Endodermal cell (in vitro differentiated cells): ENCODE measurements around the gene CASR. TPM values are rescaled to one million over a fixed set of nuclear protein-coding genes. Genes with fewer than 3 reads are reported as not detected.

Experiments
- DNase-seq: peaks from one replicate; pipeline ENCODE4 v3.0.0-alpha.2; 2017
- H3K27ac ChIP-seq: 2 replicates; pipeline ENCODE4 v1.5.1; 2013; ENCODE audit warnings: mild to moderate bottlenecking, low read depth, low read length, moderate library complexity
- H3K27me3 ChIP-seq: 2 replicates; pipeline ENCODE4 v1.6.1; 2013; ENCODE audit warnings: mild to moderate bottlenecking, low read length, moderate library complexity; ENCODE audit not compliant: insufficient read depth, control insufficient read depth, poor library complexity, severe bottlenecking
- H3K36me3 ChIP-seq: 2 replicates; pipeline ENCODE4 v1.7.0; 2013; ENCODE audit warnings: mild to moderate bottlenecking, low read length, moderate library complexity; ENCODE audit not compliant: control insufficient read depth, insufficient read depth
- H3K4me1 ChIP-seq: one replicate; pipeline ENCODE4 v1.7.0; 2013; ENCODE audit warnings: low read length; ENCODE audit not compliant: control insufficient read depth, insufficient read depth
- H3K4me3 ChIP-seq: 2 replicates; pipeline ENCODE4 v1.5.1; 2013; ENCODE audit warnings: mild to moderate bottlenecking, low read length, moderate library complexity
- H3K9ac ChIP-seq: 2 replicates; pipeline ENCODE4 v1.6.1; 2013; ENCODE audit warnings: mild to moderate bottlenecking, low read length, moderate library complexity; ENCODE audit not compliant: poor library complexity, severe bottlenecking; ENCODE audit errors: extremely low read depth
- H3K9me3 ChIP-seq: 2 replicates; pipeline ENCODE4 v1.6.1; 2013; ENCODE audit warnings: mild to moderate bottlenecking, low read length, moderate library complexity; ENCODE audit not compliant: control insufficient read depth
- H3K27ac Mint-ChIP-seq: 2 replicates; pipeline ENCODE4 v1.8.0; 2020; ENCODE audit warnings: mixed read lengths
- H3K27me3 Mint-ChIP-seq: 2 replicates; pipeline ENCODE4 v1.8.0; 2021; ENCODE audit warnings: mild to moderate bottlenecking, mixed read lengths; ENCODE audit not compliant: insufficient read depth
- H3K36me3 Mint-ChIP-seq: 2 replicates; pipeline ENCODE4 v1.8.0; 2020; ENCODE audit warnings: low read depth, mixed read lengths
- H3K4me1 Mint-ChIP-seq: 2 replicates; pipeline ENCODE4 v1.8.0; 2020; ENCODE audit warnings: mixed read lengths
- H3K4me3 Mint-ChIP-seq: 2 replicates; pipeline ENCODE4 v1.8.0; 2020; ENCODE audit warnings: mild to moderate bottlenecking, moderate library complexity, mixed read lengths
- H3K9me3 Mint-ChIP-seq: 2 replicates; pipeline ENCODE4 v1.8.0; 2020; ENCODE audit warnings: mild to moderate bottlenecking, mixed read lengths
- WGBS, 2 experiments: methylation state at CpG; one replicate each; pipeline versions ENCODE4 v1.1.5 to v1.1.7; 2013; ENCODE audit warnings: missing lambda C conversion rate in 2 of 2, mixed read lengths in 1 of 2; ENCODE audit not compliant: insufficient coverage in 1 of 2, insufficient read length in 1 of 2; 5-methylcytosine and 5-hydroxymethylcytosine counted together
- total RNA-seq, 2 donors: library from RNA; stranded (reverse); fragmentation: NEBNext Ultra II Directional in 1 of 2; extraction: Animal tissue kit (Norgen Biotek cat#: 25700) in 1 of 2; gene quantifications; 2 replicates in 1 of 2; 3 replicates in 1 of 2; pipeline ENCODE4 v1.2.1, GENCODE V29; 2021
- TF ChIP-seq, protein P1 (sequence below): fragments of 200-600 bp; sonication (generic); conservative IDR thresholded peaks from 2 replicates; pipeline ENCODE4 v1.5.0; 2021; ENCODE audit warnings: antibody characterized with exemption, mild to moderate bottlenecking

CASR gene
- total RNA-seq, 2 donors from 2014 or later, result 0.04 TPM; not detected in 1

GRCh38 chr3:122232485-122232884 is 49.0 kb downstream of the CASR start:
- Histone ChIP-seq H3K36me3 (no peaks in the 10 kb centered on the region), H3K27ac (no peak overlapping the region), H3K4me3 (no peak overlapping the region), H3K9ac (no peak overlapping the region), H3K9me3 (no peaks in the 10 kb centered on the region), H3K27me3 (peaks cover 5% of the 10 kb centered on the region), H3K4me1 (no peaks in the 10 kb centered on the region)
- H3K4me3 Mint-ChIP-seq, result no peak overlapping the region
- no peaks in the 10 kb centered on the region for H3K36me3 Mint-ChIP-seq
- H3K27me3 Mint-ChIP-seq, result peaks cover 5% of the 10 kb centered on the region
- TF ChIP-seq, protein P1, sequence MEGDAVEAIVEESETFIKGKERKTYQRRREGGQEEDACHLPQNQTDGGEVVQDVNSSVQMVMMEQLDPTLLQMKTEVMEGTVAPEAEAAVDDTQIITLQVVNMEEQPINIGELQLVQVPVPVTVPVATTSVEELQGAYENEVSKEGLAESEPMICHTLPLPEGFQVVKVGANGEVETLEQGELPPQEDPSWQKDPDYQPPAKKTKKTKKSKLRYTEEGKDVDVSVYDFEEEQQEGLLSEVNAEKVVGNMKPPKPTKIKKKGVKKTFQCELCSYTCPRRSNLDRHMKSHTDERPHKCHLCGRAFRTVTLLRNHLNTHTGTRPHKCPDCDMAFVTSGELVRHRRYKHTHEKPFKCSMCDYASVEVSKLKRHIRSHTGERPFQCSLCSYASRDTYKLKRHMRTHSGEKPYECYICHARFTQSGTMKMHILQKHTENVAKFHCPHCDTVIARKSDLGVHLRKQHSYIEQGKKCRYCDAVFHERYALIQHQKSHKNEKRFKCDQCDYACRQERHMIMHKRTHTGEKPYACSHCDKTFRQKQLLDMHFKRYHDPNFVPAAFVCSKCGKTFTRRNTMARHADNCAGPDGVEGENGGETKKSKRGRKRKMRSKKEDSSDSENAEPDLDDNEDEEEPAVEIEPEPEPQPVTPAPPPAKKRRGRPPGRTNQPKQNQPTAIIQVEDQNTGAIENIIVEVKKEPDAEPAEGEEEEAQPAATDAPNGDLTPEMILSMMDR, result no peak
- H3K9me3 Mint-ChIP-seq, result peaks cover 2% of the 10 kb centered on the region
- no peak for DNase-seq
- no peaks in the 10 kb centered on the region for H3K4me1 Mint-ChIP-seq
- H3K27ac Mint-ChIP-seq, result no peak overlapping the region
- WGBS, 2 experiments, result 89 to 100% methylated on average over 1 to 4 of the region's 4 CpGs

- DNase-seq, result no peak
- H3K4me1 Mint-ChIP-seq, result no peaks in the 10 kb centered on the region
- 92 to 95% methylated on average over 13 of the region's 13 CpGs for WGBS, 2 experiments
- H3K36me3 Mint-ChIP-seq, result no peaks in the 10 kb centered on the region
- Histone ChIP-seq H3K36me3 (no peaks in the 10 kb centered on the region), H3K9ac (no peak overlapping the region), H3K9me3 (no peaks in the 10 kb centered on the region), H3K27ac (no peak overlapping the region), H3K4me3 (no peak overlapping the region), H3K4me1 (no peaks in the 10 kb centered on the region), H3K27me3 (peaks cover 5% of the 10 kb centered on the region)
- no peaks in the 10 kb centered on the region for H3K9me3 Mint-ChIP-seq
- H3K27me3 Mint-ChIP-seq, result peaks cover 5% of the 10 kb centered on the region
- no peak overlapping the region for H3K4me3 Mint-ChIP-seq
- TF ChIP-seq, protein P1, result no peak
- no peak overlapping the region for H3K27ac Mint-ChIP-seq
Observed at GRCh38 chr3:122233101-122233952, 49.9 kb downstream of the CASR start.

GRCh38 chr3:122234117-122234516 is 50.6 kb downstream of the CASR start:
- no peaks in the 10 kb centered on the region for H3K9me3 ChIP-seq
- no peak overlapping the region for H3K9ac ChIP-seq
- peaks cover 5% of the 10 kb centered on the region for H3K27me3 ChIP-seq
- no peaks in the 10 kb centered on the region for H3K36me3 ChIP-seq
- TF ChIP-seq, protein P1, result no peak
- no peak for DNase-seq
- no peaks in the 10 kb centered on the region for H3K4me1 ChIP-seq
- H3K27me3 Mint-ChIP-seq, result peaks cover 5% of the 10 kb centered on the region
- 71% methylated on average over 1 of the region's 1 CpG; no CpG with 5 or more reads in 1 of the 2 experiments for whole genome bisulfite sequencing, 2 experiments
- no peak overlapping the region for H3K27ac Mint-ChIP-seq
- no peak overlapping the region for H3K4me3 ChIP-seq
- H3K4me1 Mint-ChIP-seq, result no peaks in the 10 kb centered on the region
- no peak overlapping the region for H3K27ac ChIP-seq
- no peak overlapping the region for H3K4me3 Mint-ChIP-seq
- H3K36me3 Mint-ChIP-seq, result no peaks in the 10 kb centered on the region
- H3K9me3 Mint-ChIP-seq, result no peaks in the 10 kb centered on the region
